Adrenal gland (tissue), 5 donors: ENCODE measurements around the gene EPB41L1.

ENCODE experiments used
- CTCF ChIP-seq, 6 experiments: fragments of 450-650 bp in 4 of 6; fragments of 200-600 bp in 2 of 6; sonication (generic) in 1 of 6; IDR thresholded peaks; 1 replicate in 5 of 6; 2 replicates in 1 of 6; pipeline versions ENCODE4 v1.5.1 to v1.8.0; 2016 to 2021; ENCODE audit warnings: antibody characterized with exemption in 6 of 6, mild to moderate bottlenecking in 2 of 6, moderate library complexity in 1 of 6
- POLR2A ChIP-seq, 2 donors: fragments of 450-650 bp; IDR thresholded peaks; one replicate each; pipeline ENCODE4 v1.6.1; 2017; ENCODE audit warnings: antibody characterized with exemption in 2 of 2, mild to moderate bottlenecking in 2 of 2, moderate library complexity in 1 of 2
- donor health status: DM: no; HTN: no; CAD: no.

GRCh38 chr20:36254076-36254475 is 99.5 kb downstream of the EPB41L1 start:
- TF ChIP-seq CTCF (IDR thresholded peaks at IDR 0.05), result no peak
- TF ChIP-seq POLR2A (IDR thresholded peaks at IDR 0.05), result no peak
